Measurements from ENCODE around the gene KLHL14.

Gene KLHL14

DNA sequence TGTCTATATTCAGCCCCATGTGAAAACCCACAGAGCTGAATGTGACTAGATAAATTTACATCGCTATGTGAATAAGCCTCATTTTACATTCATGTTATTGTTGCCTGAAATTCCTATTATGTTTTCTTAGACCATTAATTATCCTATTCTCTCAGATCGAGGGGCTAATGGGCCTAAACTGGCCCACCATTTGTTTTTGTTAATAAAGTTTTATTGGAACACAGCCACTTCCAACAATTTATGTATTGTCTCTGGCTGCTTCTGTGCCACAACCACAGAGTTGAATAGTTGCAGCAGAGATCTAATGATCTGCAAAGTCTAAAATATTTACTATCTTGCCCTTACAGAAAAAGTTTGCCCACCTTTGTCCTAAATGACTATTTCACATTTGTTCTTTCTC is 61.0 kb downstream of the KLHL14 start:
- DNase-seq (ENCODE audit: low read depth): no peak
- TF ChIP-seq, protein P1, sequence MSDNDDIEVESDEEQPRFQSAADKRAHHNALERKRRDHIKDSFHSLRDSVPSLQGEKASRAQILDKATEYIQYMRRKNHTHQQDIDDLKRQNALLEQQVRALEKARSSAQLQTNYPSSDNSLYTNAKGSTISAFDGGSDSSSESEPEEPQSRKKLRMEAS (IDR thresholded peaks at IDR 0.05; ENCODE audit: low read depth, low read length): no peak
- TF ChIP-seq MYC (IDR thresholded peaks at IDR 0.05; ENCODE audit: low read depth, low read length) (no peak), POLR2A (IDR thresholded peaks at IDR 0.05; ENCODE audit: extremely low read depth, insufficient read length) (no peak)
- TF ChIP-seq, protein P2, sequence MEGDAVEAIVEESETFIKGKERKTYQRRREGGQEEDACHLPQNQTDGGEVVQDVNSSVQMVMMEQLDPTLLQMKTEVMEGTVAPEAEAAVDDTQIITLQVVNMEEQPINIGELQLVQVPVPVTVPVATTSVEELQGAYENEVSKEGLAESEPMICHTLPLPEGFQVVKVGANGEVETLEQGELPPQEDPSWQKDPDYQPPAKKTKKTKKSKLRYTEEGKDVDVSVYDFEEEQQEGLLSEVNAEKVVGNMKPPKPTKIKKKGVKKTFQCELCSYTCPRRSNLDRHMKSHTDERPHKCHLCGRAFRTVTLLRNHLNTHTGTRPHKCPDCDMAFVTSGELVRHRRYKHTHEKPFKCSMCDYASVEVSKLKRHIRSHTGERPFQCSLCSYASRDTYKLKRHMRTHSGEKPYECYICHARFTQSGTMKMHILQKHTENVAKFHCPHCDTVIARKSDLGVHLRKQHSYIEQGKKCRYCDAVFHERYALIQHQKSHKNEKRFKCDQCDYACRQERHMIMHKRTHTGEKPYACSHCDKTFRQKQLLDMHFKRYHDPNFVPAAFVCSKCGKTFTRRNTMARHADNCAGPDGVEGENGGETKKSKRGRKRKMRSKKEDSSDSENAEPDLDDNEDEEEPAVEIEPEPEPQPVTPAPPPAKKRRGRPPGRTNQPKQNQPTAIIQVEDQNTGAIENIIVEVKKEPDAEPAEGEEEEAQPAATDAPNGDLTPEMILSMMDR (IDR thresholded peaks at IDR 0.05; ENCODE audit: low read depth, low read length): no peak
- no peak overlapping the region for H3K4me3 ChIP-seq (ENCODE audit: low read depth, low read length)

DNA sequence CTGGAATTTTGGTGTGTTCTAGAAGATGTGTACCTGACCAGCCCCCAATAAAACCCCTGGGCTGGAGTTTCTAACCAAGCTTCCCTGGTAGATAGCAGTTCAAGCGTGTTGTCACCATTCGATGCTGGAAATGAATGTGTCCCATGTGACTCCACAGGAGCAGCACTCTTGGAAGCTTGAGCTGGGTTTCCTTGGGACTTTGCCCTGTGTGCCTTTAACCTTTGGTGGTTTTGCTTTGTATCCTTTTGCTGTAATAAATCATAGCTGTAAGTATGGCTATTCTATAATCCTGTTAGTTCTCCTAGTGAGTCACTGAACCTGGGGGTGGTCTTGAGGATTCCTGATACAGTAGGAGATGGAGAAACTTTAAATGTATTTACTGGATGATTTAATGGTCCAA is 65.2 kb downstream of the KLHL14 start:
- TF ChIP-seq, protein P1 (IDR thresholded peaks at IDR 0.05; ENCODE audit: low read depth, low read length): no peak
- no peak for TF ChIP-seq POLR2A (IDR thresholded peaks at IDR 0.05; ENCODE audit: extremely low read depth, insufficient read length)
- TF ChIP-seq MYC (IDR thresholded peaks at IDR 0.05; ENCODE audit: low read depth, low read length): no peak
- TF ChIP-seq, protein P2 (IDR thresholded peaks at IDR 0.05; ENCODE audit: low read depth, low read length): no peak
- H3K4me3 ChIP-seq (ENCODE audit: low read depth, low read length): no peak overlapping the region
- DNase-seq (ENCODE audit: low read depth): no peak

DNA sequence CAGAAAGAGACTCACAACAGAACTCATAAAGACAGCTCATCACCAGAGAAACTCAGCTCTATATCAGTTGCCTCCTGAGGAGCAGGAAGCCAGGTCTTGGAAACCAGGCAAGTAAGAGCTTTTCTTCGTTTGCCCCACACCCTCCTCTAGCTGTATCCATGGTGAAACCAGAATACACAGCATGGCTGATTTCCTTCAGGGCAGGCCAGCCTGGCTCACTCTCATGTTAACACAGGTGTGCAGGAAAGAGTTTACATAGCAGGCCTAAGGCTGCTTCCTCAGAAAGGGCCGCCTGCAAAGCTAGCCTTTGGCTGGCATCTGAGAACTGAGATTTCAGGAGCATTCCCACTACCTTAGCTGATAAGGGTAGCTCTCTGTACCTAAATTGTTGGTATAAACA is 65.7 kb downstream of the KLHL14 start:
- TF ChIP-seq, protein P1 (IDR thresholded peaks at IDR 0.05; ENCODE audit: low read depth, low read length): no peak
- no peak for TF ChIP-seq MYC (IDR thresholded peaks at IDR 0.05; ENCODE audit: low read depth, low read length)
- TF ChIP-seq POLR2A (IDR thresholded peaks at IDR 0.05; ENCODE audit: extremely low read depth, insufficient read length): no peak
- TF ChIP-seq, protein P2 (IDR thresholded peaks at IDR 0.05; ENCODE audit: low read depth, low read length): no peak
- no peak overlapping the region for H3K4me3 ChIP-seq (ENCODE audit: low read depth, low read length)
- DNase-seq (ENCODE audit: low read depth): no peak

DNA sequence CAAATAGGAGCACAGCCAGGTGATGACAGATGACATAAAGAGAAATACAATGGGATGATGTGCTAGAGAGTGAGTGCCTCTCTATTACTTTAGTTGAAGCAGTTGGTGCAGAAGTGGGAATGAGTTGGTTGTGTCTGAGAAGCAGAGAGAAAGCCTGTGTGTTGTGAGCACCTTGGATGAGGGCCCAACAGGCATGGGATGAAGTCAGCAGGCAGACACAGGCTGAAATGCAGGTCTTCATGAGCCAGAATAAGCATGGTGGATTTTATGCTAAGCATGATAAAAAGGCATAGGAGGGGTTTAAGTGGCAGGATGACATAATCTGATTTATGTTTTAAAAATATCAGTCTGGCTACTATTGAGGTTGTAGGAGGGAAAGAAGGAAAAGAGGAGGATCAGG is 71.5 kb downstream of the KLHL14 start:
- H3K4me3 ChIP-seq (ENCODE audit: low read depth, low read length): no peak overlapping the region
- no peak for DNase-seq (ENCODE audit: low read depth)
- TF ChIP-seq, protein P1 (IDR thresholded peaks at IDR 0.05; ENCODE audit: low read depth, low read length): no peak
- TF ChIP-seq POLR2A (IDR thresholded peaks at IDR 0.05; ENCODE audit: extremely low read depth, insufficient read length) (no peak), MYC (IDR thresholded peaks at IDR 0.05; ENCODE audit: low read depth, low read length) (no peak)
- TF ChIP-seq, protein P2 (IDR thresholded peaks at IDR 0.05; ENCODE audit: low read depth, low read length): no peak

DNA sequence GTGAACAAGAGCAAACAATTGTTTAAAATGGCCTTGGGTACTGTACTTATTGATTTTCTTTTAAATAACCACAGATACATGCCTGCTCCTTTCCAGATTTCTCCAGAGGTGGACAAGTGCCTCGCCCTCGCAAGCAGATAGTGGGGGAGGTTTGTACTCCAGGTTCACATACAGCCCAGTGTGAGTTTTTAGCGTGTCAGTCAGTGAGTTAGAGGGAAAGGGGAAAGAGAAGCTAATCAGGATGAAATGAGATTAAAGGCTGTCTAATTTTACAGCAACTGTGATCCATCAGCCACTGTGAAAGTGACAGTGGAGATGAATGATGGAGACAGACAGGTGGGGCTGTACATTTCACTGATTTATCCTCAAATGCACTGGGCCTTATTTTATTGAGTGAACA is 74.7 kb downstream of the KLHL14 start:
- H3K4me3 ChIP-seq (ENCODE audit: low read depth, low read length): no peak overlapping the region
- DNase-seq (ENCODE audit: low read depth): no peak
- TF ChIP-seq MYC (IDR thresholded peaks at IDR 0.05; ENCODE audit: low read depth, low read length) (no peak), POLR2A (IDR thresholded peaks at IDR 0.05; ENCODE audit: extremely low read depth, insufficient read length) (no peak)
- TF ChIP-seq, protein P2 (IDR thresholded peaks at IDR 0.05; ENCODE audit: low read depth, low read length): no peak
- TF ChIP-seq, protein P1 (IDR thresholded peaks at IDR 0.05; ENCODE audit: low read depth, low read length): no peak

DNA sequence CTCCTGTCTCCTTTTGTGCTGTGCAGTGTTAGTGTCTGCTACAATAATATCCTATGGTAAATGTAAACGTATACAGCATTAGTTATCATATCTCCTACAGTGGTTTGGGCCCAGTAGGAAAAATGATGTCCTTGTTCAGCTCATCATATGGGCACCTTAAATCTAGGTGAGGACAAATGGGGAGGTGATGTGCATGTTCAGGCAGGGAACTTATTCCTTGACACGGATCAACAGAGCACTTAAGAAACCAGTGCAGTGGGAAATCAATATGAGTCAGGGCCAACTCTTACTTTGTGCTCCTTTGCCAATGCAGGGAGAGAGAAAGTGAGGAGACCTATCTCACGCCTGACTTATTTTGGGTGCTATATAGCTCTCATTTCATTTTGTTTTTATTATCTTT is 76.4 kb downstream of the KLHL14 start:
- H3K4me3 ChIP-seq (ENCODE audit: low read depth, low read length): no peak overlapping the region
- DNase-seq (ENCODE audit: low read depth): no peak

More for the DNA sequence above, 76.4 kb downstream of the KLHL14 start:
- TF ChIP-seq, protein P2 (IDR thresholded peaks at IDR 0.05; ENCODE audit: low read depth, low read length): no peak
- no peak for TF ChIP-seq MYC (IDR thresholded peaks at IDR 0.05; ENCODE audit: low read depth, low read length)
- TF ChIP-seq, protein P1 (IDR thresholded peaks at IDR 0.05; ENCODE audit: low read depth, low read length): no peak
- TF ChIP-seq POLR2A (IDR thresholded peaks at IDR 0.05; ENCODE audit: extremely low read depth, insufficient read length): no peak
